GM18502 (cell line): ENCODE results near the gene NDUFB10.

ENCODE experiments used
- ATAC-seq: cut with Tn5 transposase; IDR thresholded peaks from one replicate; pipeline ENCODE4 v1.9.1; 2021; ENCODE audit warnings: mild to moderate bottlenecking; ENCODE audit not compliant: unreplicated experiment, poor library complexity

The NDUFB10 gene

GRCh38 chr16:1965396-1966001, 6.2 kb downstream of the NDUFB10 start:
- ATAC-seq, result no peak

GRCh38 chr16:1966460-1966859, 7.1 kb downstream of the NDUFB10 start, which contains the start of gene RNF151:
Gene RNF151, plus strand, starts transcription at chr16:1966856. Its CDS starts 26 bp downstream, at chr16:1966882.
- no peak for ATAC-seq

- no peak for ATAC-seq
These were observed 9.0 kb downstream of the NDUFB10 start for GRCh38 chr16:1968146-1968953.

- peak; percentile 85 for ATAC-seq
These were observed 12.6 kb downstream of the NDUFB10 start, which contains the start of gene TBL3 for GRCh38 chr16:1971796-1972489. Gene TBL3, plus strand, starts transcription at chr16:1972053. Its CDS starts 112 bp downstream, at chr16:1972165.

- peak; percentile 9 for ATAC-seq
These were observed 13.1 kb downstream of the NDUFB10 start for GRCh38 chr16:1972490-1972877.

GRCh38 chr16:1973461-1974156, 14.3 kb downstream of the NDUFB10 start:
- no peak for ATAC-seq

- no peak for ATAC-seq
These were observed 15.1 kb downstream of the NDUFB10 start for GRCh38 chr16:1974157-1975070.

GRCh38 chr16:1975432-1976215, 16.3 kb downstream of the NDUFB10 start:
- ATAC-seq, result no peak

- ATAC-seq, result no peak
These were observed 16.8 kb downstream of the NDUFB10 start for GRCh38 chr16:1976216-1976520.

- ATAC-seq, result no peak
These were observed 17.9 kb downstream of the NDUFB10 start for GRCh38 chr16:1976951-1977874.

GRCh38 chr16:1977875-1978268, 18.5 kb downstream of the NDUFB10 start:
- ATAC-seq, result no peak

GRCh38 chr16:1978476-1979120, 19.3 kb downstream of the NDUFB10 start:
- ATAC-seq, result no peak

- ATAC-seq, result no peak
These were observed 20.1 kb downstream of the NDUFB10 start for GRCh38 chr16:1979271-1980029.

GRCh38 chr16:1980030-1980769, 20.9 kb downstream of the NDUFB10 start:
- no peak for ATAC-seq

- ATAC-seq, result no peak
These were observed 21.4 kb downstream of the NDUFB10 start for GRCh38 chr16:1980770-1981087.

GRCh38 chr16:1981398-1981836, 22.1 kb downstream of the NDUFB10 start, which contains the start of gene NOXO1:
Gene NOXO1, minus strand, starts transcription at chr16:1981469. Its CDS starts 290 bp downstream, at chr16:1981179.
- no peak for ATAC-seq
